Sigmoid colon (tissue), 7 donors: ENCODE data around the gene FBXO38. TPM values are rescaled to one million over a fixed set of nuclear protein-coding genes. Genes with fewer than 3 reads are reported as not detected.

Experiments
- DNase-seq: peaks from one replicate; pipeline ENCODE4 v3.0.0-alpha.2; 2019
- H3K27ac ChIP-seq, 4 donors: fragments of 200-600 bp; sonication (generic); one replicate each; pipeline ENCODE4 v1.5.1; 2016 to 2019; ENCODE audit warnings: mild to moderate bottlenecking in 1 of 4
- H3K27me3 ChIP-seq, 3 donors: fragments of 200-600 bp; sonication (generic); one replicate each; pipeline ENCODE4 v1.5.1; 2019; ENCODE audit warnings: mild to moderate bottlenecking in 1 of 3
- H3K36me3 ChIP-seq, 4 donors: fragments of 200-600 bp; sonication (generic); one replicate each; pipeline ENCODE4 v1.5.1; 2016 to 2019
- H3K4me1 ChIP-seq, 4 donors: fragments of 200-600 bp; sonication (generic); one replicate each; pipeline ENCODE4 v1.5.1; 2017 to 2019
- H3K4me3 ChIP-seq, 4 donors: fragments of 200-600 bp; sonication (generic); one replicate each; pipeline ENCODE4 v1.5.1; 2017 to 2019; ENCODE audit warnings: mild to moderate bottlenecking in 2 of 4, moderate library complexity in 1 of 4
- H3K9me3 ChIP-seq, 4 donors: fragments of 200-600 bp in 3 of 4; sonication (generic) in 3 of 4; one replicate each; pipeline versions ENCODE4 v1.5.1 to v1.6.1; 2013 to 2019
- CTCF ChIP-seq, 4 experiments: fragments of 450-650 bp in 3 of 4; fragments of 200-600 bp in 1 of 4; IDR thresholded peaks; one replicate each; pipeline ENCODE4 v1.5.1; 2016 to 2019; ENCODE audit warnings: antibody characterized with exemption in 4 of 4, mild to moderate bottlenecking in 3 of 4, moderate library complexity in 2 of 4
- EP300 ChIP-seq, 4 donors: sonication (generic); formaldehyde crosslinking; IDR thresholded peaks; one replicate each; pipeline ENCODE4 v1.6.1; 2017; ENCODE audit warnings: antibody characterized with exemption in 4 of 4
- POLR2A ChIP-seq, 2 donors: fragments of 450-650 bp; IDR thresholded peaks; one replicate each; pipeline ENCODE4 v1.6.1; 2016; ENCODE audit warnings: antibody characterized with exemption in 2 of 2, mild to moderate bottlenecking in 2 of 2, moderate library complexity in 2 of 2
- POLR2AphosphoS5 ChIP-seq, 4 donors: sonication (generic); formaldehyde crosslinking; IDR thresholded peaks; one replicate each; pipeline ENCODE4 v1.6.1; 2017; ENCODE audit warnings: antibody characterized with exemption in 4 of 4
- WGBS, 2 donors: extraction: QIAGEN DNeasy Blood & Tissue Kit; methylation state at CpG; one replicate each; pipeline ENCODE4 v1.1.7; 2013; 5-methylcytosine and 5-hydroxymethylcytosine counted together
- intact Hi-C: fragments of 100-400 bp; cut with DNase I; formaldehyde crosslinking; loops from one replicate; pipeline ENCODE4 v1.15.1; 2023
- polyA plus RNA-seq, 3 donors: library from polyadenylated mRNA; stranded (reverse); fragments of 200-250 nt; gene quantifications; one replicate each; pipeline ENCODE4 v1.2.3, GENCODE V29; 2013
- total RNA-seq, 4 donors: library from RNA; depleted of rRNA; stranded (reverse); fragments of >200 nt; gene quantifications; one replicate each; pipeline ENCODE4 v1.1.0, GENCODE V29; 2016
- donor health status: healthy with polysubstance abuse.
- donor health status: Bipolar disorder and iron deficiency.
- donor health status: healthy.

The FBXO38 gene
- total and polyA plus RNA-seq, 7 donors: 11.4 to 59.6 (median 46.0) TPM

- peaks cover 0 to 55% (median 37%) of the 10 kb centered on the region in 4 donors for H3K4me1 ChIP-seq
- H3K27ac ChIP-seq: no peak overlapping the region
- 62 to 69% methylated on average over 3 of the region's 3 CpGs for WGBS, 2 donors
- no peak overlapping the region for H3K4me3 ChIP-seq
- TF ChIP-seq POLR2AphosphoS5 (IDR thresholded peaks at IDR 0.05) (no peak), CTCF (IDR thresholded peaks at IDR 0.05) (no peak), POLR2A (IDR thresholded peaks at IDR 0.05) (no peak), EP300 (IDR thresholded peaks at IDR 0.05) (no peak)
- intact Hi-C loops: no loop called here
- DNase-seq: no peak
- no peaks in the 10 kb centered on the region for H3K27me3 ChIP-seq
- peaks cover 0 to 5% (median 0%) of the 10 kb centered on the region in 4 donors for H3K36me3 ChIP-seq
- H3K9me3 ChIP-seq: no peaks in the 10 kb centered on the region
Observed at GRCh38 chr5:148387325-148387724, 3.6 kb downstream of the FBXO38 start.

DNA sequence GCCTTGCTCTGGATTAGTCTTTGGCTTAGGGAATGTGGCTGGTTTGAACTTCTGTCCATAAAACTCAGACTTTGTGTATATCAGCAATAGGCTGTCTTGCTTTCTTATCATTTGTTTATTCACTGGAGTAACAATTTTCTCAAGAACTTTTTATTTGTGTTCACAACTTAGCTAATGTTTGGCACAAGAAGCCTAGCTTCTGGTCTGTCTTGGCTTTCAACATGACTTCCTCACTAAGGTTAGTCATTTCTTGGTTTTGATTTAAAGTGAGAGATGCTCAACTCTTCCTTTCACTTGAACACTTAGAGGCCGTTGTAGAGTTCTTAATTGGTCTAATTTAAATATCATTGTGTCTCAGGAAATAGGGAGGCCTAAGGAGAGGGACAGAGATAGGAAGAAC is 4.9 kb downstream of the FBXO38 start:
- intact Hi-C loops: no loop called here
- WGBS, 2 donors: 34 to 62% methylated on average over 1 of the region's 1 CpG
- H3K4me1 ChIP-seq: peaks cover 0 to 59% (median 35%) of the 10 kb centered on the region in 4 donors

DNA sequence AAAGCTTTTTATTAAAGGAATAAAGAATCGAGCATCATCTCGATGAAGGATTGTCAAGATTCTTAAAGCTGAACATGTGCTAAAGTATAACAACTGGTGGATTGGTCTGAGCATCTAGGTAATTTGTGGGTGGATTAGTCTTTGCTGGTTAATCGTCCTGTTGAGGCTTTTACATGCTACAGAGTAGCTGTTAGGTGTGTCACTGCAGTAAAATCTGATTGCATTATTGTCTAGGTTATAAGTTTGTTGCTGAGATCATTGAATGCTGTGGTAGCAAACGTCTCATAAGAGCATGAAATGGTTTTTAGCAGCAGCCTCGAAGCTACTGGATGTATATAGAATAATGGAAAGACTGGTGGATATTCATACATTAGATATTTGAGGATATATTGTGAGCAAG is 7.2 kb downstream of the FBXO38 start:
- no peak overlapping the region for H3K4me3 ChIP-seq
- no peak overlapping the region for H3K27ac ChIP-seq
- no peak for TF ChIP-seq EP300 (IDR thresholded peaks at IDR 0.05)
- TF ChIP-seq POLR2AphosphoS5 (IDR thresholded peaks at IDR 0.05): no peak
- no peaks in the 10 kb centered on the region for H3K9me3 ChIP-seq
- no peaks in the 10 kb centered on the region for H3K27me3 ChIP-seq
- peaks cover 0 to 18% (median 5%) of the 10 kb centered on the region in 4 donors for H3K36me3 ChIP-seq
- WGBS, 2 donors: 19 to 68% methylated on average over 5 of the region's 5 CpGs
- DNase-seq: no peak
- intact Hi-C loops: no loop called here
- peaks cover 0 to 59% (median 22%) of the 10 kb centered on the region in 4 donors for H3K4me1 ChIP-seq

More for the DNA sequence above, 4.9 kb downstream of the FBXO38 start:
- DNase-seq: no peak
- Histone ChIP-seq H3K27me3 (no peaks in the 10 kb centered on the region), H3K27ac (no peak overlapping the region), H3K36me3 (peaks cover 0 to 5% (median 0%) of the 10 kb centered on the region in 4 donors), H3K4me3 (no peak overlapping the region), H3K9me3 (no peaks in the 10 kb centered on the region)
- TF ChIP-seq EP300 (IDR thresholded peaks at IDR 0.05) (no peak), POLR2AphosphoS5 (IDR thresholded peaks at IDR 0.05) (no peak), POLR2A (IDR thresholded peaks at IDR 0.05) (no peak), CTCF (IDR thresholded peaks at IDR 0.05) (no peak)

DNA sequence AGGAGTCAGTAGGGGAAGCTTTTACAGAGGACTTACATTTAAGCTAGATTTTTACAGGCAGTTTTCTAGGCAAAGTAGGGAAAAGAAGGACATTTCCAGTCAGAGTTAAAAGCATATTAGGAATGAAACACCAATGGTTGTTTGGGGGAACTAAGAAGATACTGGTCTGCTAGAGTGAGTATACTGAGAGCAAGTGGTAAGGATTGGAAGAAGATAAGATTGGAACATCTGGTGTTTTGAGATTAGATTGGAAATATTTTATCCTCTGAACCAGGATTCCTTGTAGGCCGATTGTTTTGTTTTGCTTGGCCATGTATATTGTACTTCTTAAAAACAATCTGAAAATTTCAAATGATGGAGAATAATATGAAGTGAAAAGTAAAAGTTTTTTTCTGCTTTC is 7.7 kb downstream of the FBXO38 start:
- no peak overlapping the region for H3K27ac ChIP-seq
- H3K27me3 ChIP-seq: no peaks in the 10 kb centered on the region
- no peak overlapping the region for H3K4me3 ChIP-seq
- no peaks in the 10 kb centered on the region for H3K9me3 ChIP-seq
- 64 to 75% methylated on average over 1 of the region's 1 CpG for whole genome bisulfite sequencing, 2 donors
- intact Hi-C loops: no loop called here
- TF ChIP-seq POLR2A (IDR thresholded peaks at IDR 0.05) (no peak), POLR2AphosphoS5 (IDR thresholded peaks at IDR 0.05) (no peak), CTCF (IDR thresholded peaks at IDR 0.05) (no peak), EP300 (IDR thresholded peaks at IDR 0.05) (no peak)
- H3K36me3 ChIP-seq: peaks cover 0 to 23% (median 5%) of the 10 kb centered on the region in 4 donors
- no peak for DNase-seq
- peaks cover 0 to 54% (median 20%) of the 10 kb centered on the region in 4 donors for H3K4me1 ChIP-seq

DNA sequence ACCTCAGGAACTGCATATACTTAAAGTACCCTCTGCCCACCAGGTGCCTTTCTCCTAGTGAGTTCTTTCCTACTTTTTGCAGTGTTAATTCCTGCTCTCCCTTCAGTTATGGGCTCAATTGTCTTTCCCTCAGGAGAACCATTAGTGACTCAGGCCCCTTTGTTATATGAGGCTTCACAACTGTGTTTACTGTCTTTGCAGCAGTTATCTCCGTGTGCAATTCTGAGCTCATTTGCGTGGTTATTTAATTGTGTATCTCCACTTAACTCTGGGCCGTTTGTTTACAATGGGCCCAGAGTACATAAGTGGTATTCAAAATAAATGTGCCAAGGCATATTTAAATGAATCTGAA is 9.6 kb downstream of the FBXO38 start:
- 14 to 53% methylated on average over 3 of the region's 3 CpGs for WGBS, 2 donors
- peaks cover 0 to 26% (median 5%) of the 10 kb centered on the region in 4 donors for H3K36me3 ChIP-seq
- H3K27me3 ChIP-seq: no peaks in the 10 kb centered on the region
- H3K4me1 ChIP-seq: peaks cover 0 to 41% (median 14%) of the 10 kb centered on the region in 4 donors
- no peak overlapping the region for H3K4me3 ChIP-seq
- H3K9me3 ChIP-seq: no peaks in the 10 kb centered on the region
- TF ChIP-seq EP300 (IDR thresholded peaks at IDR 0.05): no peak
- no peak for TF ChIP-seq POLR2A (IDR thresholded peaks at IDR 0.05)
- TF ChIP-seq CTCF (IDR thresholded peaks at IDR 0.05): no peak
- no peak for TF ChIP-seq POLR2AphosphoS5 (IDR thresholded peaks at IDR 0.05)
- no peak overlapping the region for H3K27ac ChIP-seq
- intact Hi-C loops: no loop called here
- no peak for DNase-seq
